NCI-H774 (cell line): ENCODE results near the gene HSD17B7.
A peak's percentile ranks its signal among the peaks of the same experiment; 100 is the strongest.
"Not testable (repeated sequence)": the region's sequence is repeated elsewhere in the genome, so short reads cannot be mapped to it uniquely, and the experiment has no call there.

Experiments
- DNase-seq: peaks from one replicate; lab custom pipeline; 2025; lab: John Stamatoyannopoulos, UW

HSD17B7 gene

GRCh38 chr1:162812357-162812756 is 21.9 kb downstream of the HSD17B7 start:
- not testable (repeated sequence) for DNase-seq

DNA sequence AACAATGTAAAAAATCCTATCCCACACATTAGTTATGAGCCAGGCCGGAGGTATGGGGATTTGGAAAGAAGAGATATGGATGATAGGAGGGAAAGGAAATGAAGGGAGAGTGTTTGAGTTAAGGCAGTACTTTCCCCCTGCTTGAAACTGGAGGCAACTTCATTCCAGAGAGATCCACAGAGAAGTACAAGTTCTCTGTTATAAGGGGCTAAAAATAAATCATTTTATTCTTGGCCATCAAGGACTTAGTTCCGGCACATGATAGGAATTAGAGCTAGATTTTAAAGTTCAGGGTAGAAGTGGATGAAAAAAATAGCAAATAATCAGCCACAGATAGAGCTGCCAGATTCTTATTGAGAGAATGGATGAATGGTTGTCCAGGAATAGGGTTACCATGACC is 27.6 kb downstream of the HSD17B7 start:
- not testable (repeated sequence) for DNase-seq

- DNase-seq: not testable (repeated sequence)
Observed at GRCh38 chr1:162818666-162819065, 28.2 kb downstream of the HSD17B7 start.

DNA sequence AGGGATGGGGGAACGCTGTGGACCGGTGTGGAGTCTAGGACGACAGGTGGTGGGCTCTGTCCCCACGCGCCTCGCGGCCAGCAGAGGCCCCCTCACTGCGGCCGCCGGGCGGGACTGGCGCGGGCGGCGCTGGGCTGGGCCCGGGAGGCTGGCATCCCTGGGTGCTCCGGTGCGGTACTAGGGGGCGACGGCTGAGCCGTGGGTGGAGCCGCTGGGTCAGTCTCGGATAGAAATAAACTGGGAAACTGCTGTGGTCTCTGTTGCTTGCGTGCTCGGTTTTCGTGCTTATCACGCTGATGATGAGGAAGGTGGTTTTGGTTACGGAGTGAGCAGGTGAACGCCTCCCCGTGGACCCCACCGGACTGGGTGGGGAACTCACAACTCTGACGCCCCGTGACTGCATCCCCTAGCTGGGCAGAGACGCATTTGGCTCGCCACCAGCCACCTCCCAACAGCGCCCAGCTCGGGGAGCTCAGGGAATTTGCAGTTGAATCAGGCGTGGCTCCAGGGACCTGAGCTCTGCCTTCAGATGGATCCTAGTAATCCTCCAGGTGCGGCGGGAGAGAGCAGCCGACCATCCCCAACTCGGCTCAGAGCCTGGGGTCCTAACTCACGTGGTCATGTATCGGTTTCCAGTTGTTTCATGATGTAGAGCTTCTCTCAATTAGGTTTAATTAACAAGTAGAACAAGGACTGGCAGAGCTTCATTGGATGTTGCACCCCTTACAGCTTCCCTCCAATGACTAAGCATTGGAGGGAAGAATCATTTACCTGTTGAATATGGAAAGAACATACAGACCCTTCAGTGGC is 32.1 kb downstream of the HSD17B7 start:
- peak; percentile 49 for DNase-seq

DNA sequence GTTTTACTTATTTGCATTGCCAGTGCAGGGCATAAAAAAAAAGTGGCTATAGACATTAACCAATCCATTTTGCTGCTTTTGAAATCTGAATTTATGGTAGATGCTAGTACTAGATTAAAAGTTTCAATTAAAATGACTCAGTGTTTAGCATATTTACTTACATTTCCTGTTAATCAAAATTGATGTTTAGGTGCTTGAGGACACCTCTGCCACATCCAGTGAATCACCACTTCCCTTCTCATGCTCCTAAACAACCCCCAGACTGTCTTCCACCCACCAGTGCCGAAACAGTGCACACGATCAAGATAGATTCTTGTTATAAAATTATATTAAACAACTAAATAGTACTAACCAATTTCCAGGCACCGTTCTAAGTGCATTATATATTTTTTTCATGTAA is 32.7 kb downstream of the HSD17B7 start:
- DNase-seq: no peak

DNA sequence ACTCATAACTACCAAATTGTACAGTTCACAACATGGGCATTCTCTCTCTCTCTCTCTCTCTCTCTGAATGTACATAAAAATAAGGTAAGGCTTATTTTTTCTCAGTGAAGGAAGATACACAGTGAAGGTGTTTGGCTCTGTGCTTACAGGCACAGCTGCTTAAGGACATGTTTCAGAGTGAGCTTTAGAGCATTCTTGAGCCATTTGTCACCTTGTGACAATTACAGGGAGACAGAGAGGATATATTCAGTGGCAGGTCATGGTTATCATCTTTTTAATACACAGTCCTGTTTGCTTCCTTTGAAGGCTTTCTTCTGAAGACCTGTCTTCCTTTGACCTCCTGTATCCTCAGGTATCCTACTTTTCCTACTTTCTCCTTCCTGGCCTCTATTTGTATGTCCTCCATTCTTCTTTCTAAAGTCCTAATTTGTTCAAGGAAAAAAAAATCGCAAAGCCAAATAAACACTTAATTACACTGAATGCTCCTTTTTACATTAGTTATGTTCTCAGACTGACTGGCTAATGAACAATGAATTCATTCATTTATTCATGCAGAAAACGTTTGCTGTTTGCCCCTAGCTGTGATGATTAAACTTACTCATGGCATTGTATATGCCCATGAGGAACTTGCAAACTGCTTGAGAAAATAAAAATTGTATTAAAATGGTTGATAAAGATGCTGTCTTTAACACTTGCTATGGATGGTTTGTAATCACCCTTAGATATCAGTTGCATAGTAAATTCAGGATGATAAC is 33.4 kb downstream of the HSD17B7 start:
- no peak for DNase-seq

GRCh38 chr1:162829268-162829667 is 38.8 kb downstream of the HSD17B7 start:
- DNase-seq: no peak

GRCh38 chr1:162832470-162832869 is 42.0 kb downstream of the HSD17B7 start:
- DNase-seq: no peak

GRCh38 chr1:162835157-162835899 is 44.8 kb downstream of the HSD17B7 start:
- DNase-seq: no peak

GRCh38 chr1:162838863-162839262 is 48.4 kb downstream of the HSD17B7 start:
- DNase-seq: no peak

GRCh38 chr1:162840250-162840839 is 49.8 kb downstream of the HSD17B7 start:
- DNase-seq: no peak

- DNase-seq: no peak
Observed at GRCh38 chr1:162844153-162844552, 53.7 kb downstream of the HSD17B7 start.

DNA sequence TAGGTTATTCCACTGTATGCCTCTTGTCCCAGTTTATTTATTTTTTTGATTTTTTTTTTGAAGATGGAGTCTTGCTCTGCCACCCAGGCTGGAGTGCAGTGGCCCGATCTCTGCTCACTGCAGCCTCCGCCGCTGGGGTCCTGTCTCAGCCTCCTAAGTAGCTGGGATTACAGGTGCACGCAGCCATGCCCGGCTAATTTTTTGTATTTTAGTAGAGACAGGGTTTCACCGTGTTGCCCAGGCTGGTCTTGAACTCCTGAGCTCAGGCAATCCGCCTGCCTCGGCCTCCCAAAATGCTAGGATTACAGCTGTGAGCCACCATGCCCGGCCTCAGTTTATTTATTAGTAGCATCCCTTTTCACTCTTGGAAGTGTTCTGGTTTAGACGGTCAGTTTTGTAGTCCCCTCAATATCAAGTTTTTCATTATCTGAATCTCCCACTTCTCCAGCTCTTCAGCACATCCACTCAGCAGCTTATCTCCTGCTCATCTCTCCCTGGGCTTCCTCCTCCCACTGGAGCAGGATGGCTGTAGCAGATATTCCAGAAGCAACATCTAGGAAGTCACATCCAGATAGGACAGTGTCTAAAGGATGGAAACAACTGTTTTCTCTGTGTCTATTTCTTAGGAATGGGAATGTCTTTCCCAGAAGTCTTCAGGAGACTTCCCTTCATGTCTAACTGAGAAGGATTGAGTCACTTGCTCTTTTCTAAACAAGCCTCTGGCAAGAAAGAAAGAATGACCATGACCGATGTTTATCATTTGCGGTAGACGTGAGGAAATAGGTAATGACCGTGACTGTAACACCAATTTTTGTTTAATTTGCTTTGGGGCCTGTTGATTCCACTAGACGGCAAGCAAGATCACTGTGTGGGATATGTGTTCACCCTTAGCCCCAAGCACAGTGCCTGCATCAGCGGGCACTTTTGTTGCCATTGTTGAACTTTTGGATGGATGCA is 56.0 kb downstream of the HSD17B7 start:
- DNase-seq: no peak

- DNase-seq: peak; percentile 72
Observed at GRCh38 chr1:162847839-162848453, 57.4 kb downstream of the HSD17B7 start.

DNA sequence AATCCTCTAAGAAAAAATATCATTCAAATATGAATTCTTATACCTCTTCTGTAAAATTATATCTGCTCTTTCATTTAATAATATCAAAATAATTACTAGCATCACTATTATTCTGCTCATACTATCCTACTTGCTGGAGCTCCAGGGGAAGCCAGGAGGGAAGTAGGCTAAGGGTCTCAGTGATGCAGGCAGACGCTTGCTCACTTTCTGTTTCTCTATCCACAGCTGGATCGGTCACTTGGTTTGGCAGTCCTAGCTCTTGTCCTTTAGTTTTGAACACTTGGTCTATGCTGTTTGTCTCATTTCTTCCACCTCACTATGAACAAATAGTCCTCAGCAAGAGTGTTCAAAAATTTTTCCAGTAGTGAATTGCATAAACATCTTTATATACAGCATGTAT is 59.2 kb downstream of the HSD17B7 start:
- DNase-seq: no peak

DNA sequence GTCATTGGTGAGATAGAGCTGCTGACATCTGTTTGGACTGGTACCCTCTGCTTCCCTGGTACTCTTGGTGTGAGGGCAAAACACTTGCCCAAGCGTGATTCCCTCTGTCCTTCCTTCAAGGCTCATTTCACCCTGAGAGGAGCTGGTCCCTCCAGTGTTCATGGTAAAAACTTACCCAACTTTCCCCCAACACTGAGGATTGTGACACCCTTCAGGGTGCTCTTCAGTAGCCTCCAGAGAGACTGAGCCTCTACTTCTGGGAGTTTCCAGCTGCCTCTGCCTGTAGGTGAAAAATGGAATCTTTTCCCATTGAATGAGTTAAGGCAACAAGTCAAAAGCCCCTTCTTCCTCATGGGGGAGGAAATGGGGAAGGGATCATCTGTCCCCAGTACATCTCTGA is 60.8 kb downstream of the HSD17B7 start:
- DNase-seq: no peak

DNA sequence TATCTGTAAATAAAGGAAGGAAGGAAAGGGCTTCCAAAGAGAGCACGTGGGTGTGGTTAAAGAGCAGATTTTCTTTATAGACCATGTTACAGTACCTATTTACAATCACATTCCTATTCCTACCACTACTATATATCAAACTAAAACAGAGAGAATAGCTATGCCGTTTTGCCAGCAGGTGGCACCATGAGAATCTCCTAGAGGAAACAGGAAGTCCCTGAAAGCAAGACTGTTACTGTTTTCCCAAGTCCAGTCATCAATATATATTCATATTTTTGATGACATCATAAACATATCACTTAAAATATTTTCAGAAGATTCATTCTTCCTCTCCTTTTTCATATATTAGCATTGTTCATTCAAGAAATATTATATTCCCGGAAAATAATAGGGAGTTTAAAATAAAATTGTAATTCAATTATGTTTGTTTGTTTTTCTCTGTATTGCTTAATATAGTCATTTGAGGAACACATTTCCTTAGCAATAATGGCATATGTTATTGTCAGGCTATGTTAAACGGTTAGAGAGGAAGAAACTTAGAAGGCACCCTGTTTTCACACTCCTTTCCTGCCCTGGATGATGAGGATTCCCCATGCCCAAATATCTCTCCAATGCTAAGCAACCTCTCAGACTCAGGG is 63.9 kb downstream of the HSD17B7 start:
- peak; percentile 78 for DNase-seq

DNA sequence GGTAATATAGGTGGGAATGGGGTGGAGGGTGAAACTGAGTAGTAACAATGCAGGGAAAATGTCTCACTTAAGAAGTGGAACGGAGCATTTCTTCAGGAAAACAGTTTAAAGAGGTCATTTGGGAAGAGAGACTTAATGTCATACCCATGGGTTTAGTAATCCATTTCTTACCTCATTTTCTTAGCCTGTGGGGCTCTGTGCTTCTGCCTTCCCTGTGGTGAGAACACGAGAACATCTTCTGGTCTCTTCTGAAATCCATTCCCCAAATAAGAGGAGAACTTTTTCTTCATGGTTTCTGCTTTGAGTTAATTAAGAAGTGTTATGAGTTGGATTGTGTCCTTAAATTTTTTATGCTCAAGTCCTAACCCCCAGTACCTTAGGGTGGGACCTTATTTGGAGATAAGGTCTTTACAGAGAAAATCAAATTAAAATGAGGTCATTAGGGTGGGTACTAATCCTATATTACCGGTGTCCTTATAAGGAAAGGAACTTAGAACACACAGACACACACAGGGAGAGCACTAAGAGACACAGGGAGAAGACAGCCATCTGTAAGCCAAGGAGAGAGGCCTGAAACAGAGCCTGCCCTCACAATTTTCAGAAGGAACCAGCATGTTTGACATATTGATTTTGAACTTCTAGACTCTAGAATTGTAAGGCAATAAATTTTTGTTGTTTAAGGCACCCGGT is 65.1 kb downstream of the HSD17B7 start:
- DNase-seq: no peak

- DNase-seq: no peak
Observed at GRCh38 chr1:162856260-162856659, 65.8 kb downstream of the HSD17B7 start.

GRCh38 chr1:162857850-162858249 is 67.3 kb downstream of the HSD17B7 start:
- no peak for DNase-seq
